RWPE1 (cell line): ENCODE measurements around the gene RELB.

Experiments
- CTCF ChIA-PET: fragments of 350-600 bp; sonication (Branson Sonifier 250); formaldehyde crosslinking; extraction: SDS; loops from one replicate; lab custom pipeline; 2021; lab: Yijun Ruan, JAX
- POLR2A ChIA-PET: fragments of 400-600 bp; formaldehyde crosslinking; extraction: SDS; loops from one replicate; lab custom pipeline; 2020; ENCODE audit warnings: antibody characterized with exemption; ENCODE audit not compliant: low non-redundant PET; lab: Yijun Ruan, JAX
- DNase-seq: peaks from one replicate; pipeline ENCODE4 v3.0.0; 2012; ENCODE audit warnings: low spot score
- H3K27ac ChIP-seq: fragments of 450-650 bp; 2 replicates; pipeline ENCODE4 v1.5.1; 2017
- CTCF ChIP-seq: fragments of 450-650 bp; conservative IDR thresholded peaks from 2 replicates; pipeline ENCODE4 v1.5.1; 2017; ENCODE audit warnings: low read depth, mild to moderate bottlenecking

The RELB gene

GRCh38 chr19:45070861-45071544 is 69.7 kb downstream of the RELB start:
- peak; percentile 12 for DNase-seq
- CTCF ChIA-PET: interaction anchor here (0.6 to 1.3 kb wide), 3 partner anchors 12 to 467 kb away, joined by 3 to 4 read pairs (median 4); no protein-coding TSS in a partner anchor
- H3K27ac ChIP-seq: peak overlapping the region; percentile 90
- POLR2A ChIA-PET: no interaction called here
- TF ChIP-seq CTCF: no peak

GRCh38 chr19:45071545-45071938 is 70.3 kb downstream of the RELB start:
- no peak for DNase-seq
- POLR2A ChIA-PET: no interaction called here
- H3K27ac ChIP-seq: peak overlapping the region; percentile 90
- no peak for TF ChIP-seq CTCF
- CTCF ChIA-PET: interaction anchor here (0.6 to 0.7 kb wide), 2 partner anchors 26 to 466 kb away, joined by 3 to 4 read pairs; no protein-coding TSS in a partner anchor

- H3K27ac ChIP-seq: peak overlapping the region; percentile 90
- ChIA-PET POLR2A (no interaction called here), CTCF (interaction anchor here (0.6 to 0.7 kb wide), 3 partner anchors 13 to 465 kb away, joined by 3 to 4 read pairs (median 3); no protein-coding TSS in a partner anchor)
- TF ChIP-seq CTCF: no peak
- DNase-seq: no peak
Measured at GRCh38 chr19:45071969-45072790, 70.9 kb downstream of the RELB start.

GRCh38 chr19:45074744-45075300 is 73.6 kb downstream of the RELB start:
- peak overlapping the region; percentile 90 for H3K27ac ChIP-seq
- DNase-seq: no peak
- ChIA-PET POLR2A (interaction anchor here (0.5 kb wide), 1 partner anchor 106 kb away, joined by 3 read pairs; no protein-coding TSS in a partner anchor), CTCF (no interaction called here)
- TF ChIP-seq CTCF: no peak

GRCh38 chr19:45075301-45076028 is 74.2 kb downstream of the RELB start:
- POLR2A ChIA-PET: interaction anchor here (0.5 kb wide), 1 partner anchor 105 kb away, joined by 3 read pairs; no protein-coding TSS in a partner anchor
- H3K27ac ChIP-seq: peak overlapping the region; percentile 90
- peak; percentile 89 for DNase-seq
- CTCF ChIA-PET: interaction anchor here (0.6 kb wide), 1 partner anchor 14 kb away, joined by 4 read pairs; no protein-coding TSS in a partner anchor
- no peak for TF ChIP-seq CTCF
